HCT116 (cell line): ENCODE data around the gene CNTN4.

Experiments used
- EZH2 ChIP-seq: fragments of 200-600 bp; sonication (generic); IDR thresholded peaks from 2 replicates; pipeline ENCODE4 v1.6.1; 2017; ENCODE audit warnings: antibody characterized with exemption, mixed run types
- EZH2phosphoT487 ChIP-seq: fragments of 200-600 bp; IDR thresholded peaks from 2 replicates; pipeline ENCODE4 v1.6.1; 2018; ENCODE audit warnings: antibody characterized with exemption, borderline replicate concordance
- FOSL1 ChIP-seq: IDR thresholded peaks from 2 replicates; pipeline ENCODE4 v1.6.1; 2012; ENCODE audit warnings: low read depth
- POLR2A ChIP-seq: IDR thresholded peaks from 2 replicates; pipeline ENCODE4 v1.7.0; 2011; ENCODE audit warnings: borderline replicate concordance; ENCODE audit not compliant: insufficient read depth, insufficient read length; ENCODE audit errors: extremely low read depth
- POLR2AphosphoS5 ChIP-seq: IDR thresholded peaks from 2 replicates; pipeline ENCODE4 v1.6.1; 2011; ENCODE audit warnings: mild to moderate bottlenecking, low read depth, low read length, moderate library complexity
- SP1 ChIP-seq: IDR thresholded peaks from 2 replicates; pipeline ENCODE4 v1.6.1; 2012; ENCODE audit warnings: low read depth
- SRF ChIP-seq: IDR thresholded peaks from 2 replicates; pipeline ENCODE4 v1.6.1; 2012; ENCODE audit warnings: low read depth
- TCF7L2 ChIP-seq: IDR thresholded peaks from 2 replicates; pipeline ENCODE4 v1.7.0; 2011; ENCODE audit warnings: borderline replicate concordance, inconsistent platforms; ENCODE audit not compliant: insufficient read depth, insufficient read length; ENCODE audit errors: extremely low read depth
- YY1 ChIP-seq: IDR thresholded peaks from 2 replicates; pipeline ENCODE4 v1.6.1; 2011; ENCODE audit warnings: low read length, low read depth, moderate library complexity, mild to moderate bottlenecking; ENCODE audit not compliant: insufficient replicate concordance; ENCODE audit errors: extremely low read depth
- ZFX ChIP-seq: fragments of 450-650 bp; IDR thresholded peaks from 2 replicates; pipeline ENCODE4 v1.6.1; 2017
- TF ChIP-seq, protein P1 (sequence below), 3 experiments: fragments of 200-600 bp in 1 of 3; sonication (generic) in 1 of 3; IDR thresholded peaks in 2 of 3; conservative IDR thresholded peaks in 1 of 3; 2 replicates each; pipeline ENCODE4 v1.5.1; 2012 to 2017; ENCODE audit warnings: low read depth in 2 of 3, low read length in 2 of 3, antibody characterized with exemption in 1 of 3, borderline replicate concordance in 1 of 3, control low read depth in 1 of 3, mild to moderate bottlenecking in 1 of 3, mixed read lengths in 1 of 3, mixed run types in 1 of 3, moderate library complexity in 1 of 3; ENCODE audit not compliant: insufficient read depth in 1 of 3
- TF ChIP-seq, protein P2 (sequence below): IDR thresholded peaks from 2 replicates; pipeline ENCODE4 v1.6.1; 2012
- TF ChIP-seq, protein P3 (sequence below): IDR thresholded peaks from 2 replicates; pipeline ENCODE4 v1.6.1; 2011; ENCODE audit warnings: mild to moderate bottlenecking, low read length, moderate library complexity; ENCODE audit not compliant: insufficient replicate concordance; ENCODE audit errors: extremely low read depth

DNA sequence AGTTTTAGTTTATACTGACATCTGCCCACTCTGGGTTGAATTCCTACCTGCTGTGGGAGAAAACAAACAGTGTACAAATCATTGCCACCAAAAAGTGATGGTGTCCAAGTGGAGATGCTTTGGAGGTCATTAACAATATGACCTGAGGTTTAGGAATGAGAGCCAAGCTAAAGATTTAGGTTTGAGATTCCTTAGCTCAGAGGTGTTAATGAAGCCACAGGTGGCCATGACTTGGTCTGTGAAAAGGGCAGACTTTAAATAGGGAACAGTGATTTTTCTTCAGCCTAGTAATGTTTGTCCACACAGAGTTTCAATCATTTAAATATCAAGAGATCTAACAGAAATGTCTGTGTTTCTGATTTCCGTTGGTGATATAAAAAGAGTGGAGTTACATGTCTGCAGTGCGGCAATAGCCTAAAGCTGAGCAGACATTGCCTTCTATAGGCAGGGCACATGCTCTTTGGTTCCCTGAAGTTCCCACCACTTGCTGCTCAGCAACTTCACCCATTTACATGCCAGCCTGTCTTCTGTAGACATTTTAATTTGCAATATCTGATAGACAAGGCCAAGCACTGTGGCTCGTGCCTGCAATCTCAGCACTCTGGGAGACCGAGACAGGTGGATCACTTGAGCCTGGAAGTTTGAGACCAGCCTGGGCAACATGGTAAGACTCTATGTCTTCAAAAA, 588.3 kb downstream of the CNTN4 start:
- TF ChIP-seq, protein P1, sequence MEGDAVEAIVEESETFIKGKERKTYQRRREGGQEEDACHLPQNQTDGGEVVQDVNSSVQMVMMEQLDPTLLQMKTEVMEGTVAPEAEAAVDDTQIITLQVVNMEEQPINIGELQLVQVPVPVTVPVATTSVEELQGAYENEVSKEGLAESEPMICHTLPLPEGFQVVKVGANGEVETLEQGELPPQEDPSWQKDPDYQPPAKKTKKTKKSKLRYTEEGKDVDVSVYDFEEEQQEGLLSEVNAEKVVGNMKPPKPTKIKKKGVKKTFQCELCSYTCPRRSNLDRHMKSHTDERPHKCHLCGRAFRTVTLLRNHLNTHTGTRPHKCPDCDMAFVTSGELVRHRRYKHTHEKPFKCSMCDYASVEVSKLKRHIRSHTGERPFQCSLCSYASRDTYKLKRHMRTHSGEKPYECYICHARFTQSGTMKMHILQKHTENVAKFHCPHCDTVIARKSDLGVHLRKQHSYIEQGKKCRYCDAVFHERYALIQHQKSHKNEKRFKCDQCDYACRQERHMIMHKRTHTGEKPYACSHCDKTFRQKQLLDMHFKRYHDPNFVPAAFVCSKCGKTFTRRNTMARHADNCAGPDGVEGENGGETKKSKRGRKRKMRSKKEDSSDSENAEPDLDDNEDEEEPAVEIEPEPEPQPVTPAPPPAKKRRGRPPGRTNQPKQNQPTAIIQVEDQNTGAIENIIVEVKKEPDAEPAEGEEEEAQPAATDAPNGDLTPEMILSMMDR (IDR thresholded peaks at IDR 0.05 in 2 of 3, conservative IDR thresholded peaks at IDR 0.05 in 1 of 3; ENCODE audit: borderline replicate concordance in 1 of 3, insufficient read depth in 1 of 3, low read depth in 2 of 3, low read length in 2 of 3): no peak
- TF ChIP-seq ZFX (no peak), POLR2A (no peak), SRF (no peak), EZH2 (no peak), POLR2AphosphoS5 (no peak), FOSL1 (no peak), SP1 (no peak), YY1 (no peak), EZH2phosphoT487 (no peak), TCF7L2 (no peak)
- TF ChIP-seq, protein P2, sequence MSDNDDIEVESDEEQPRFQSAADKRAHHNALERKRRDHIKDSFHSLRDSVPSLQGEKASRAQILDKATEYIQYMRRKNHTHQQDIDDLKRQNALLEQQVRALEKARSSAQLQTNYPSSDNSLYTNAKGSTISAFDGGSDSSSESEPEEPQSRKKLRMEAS: no peak
- TF ChIP-seq, protein P3, sequence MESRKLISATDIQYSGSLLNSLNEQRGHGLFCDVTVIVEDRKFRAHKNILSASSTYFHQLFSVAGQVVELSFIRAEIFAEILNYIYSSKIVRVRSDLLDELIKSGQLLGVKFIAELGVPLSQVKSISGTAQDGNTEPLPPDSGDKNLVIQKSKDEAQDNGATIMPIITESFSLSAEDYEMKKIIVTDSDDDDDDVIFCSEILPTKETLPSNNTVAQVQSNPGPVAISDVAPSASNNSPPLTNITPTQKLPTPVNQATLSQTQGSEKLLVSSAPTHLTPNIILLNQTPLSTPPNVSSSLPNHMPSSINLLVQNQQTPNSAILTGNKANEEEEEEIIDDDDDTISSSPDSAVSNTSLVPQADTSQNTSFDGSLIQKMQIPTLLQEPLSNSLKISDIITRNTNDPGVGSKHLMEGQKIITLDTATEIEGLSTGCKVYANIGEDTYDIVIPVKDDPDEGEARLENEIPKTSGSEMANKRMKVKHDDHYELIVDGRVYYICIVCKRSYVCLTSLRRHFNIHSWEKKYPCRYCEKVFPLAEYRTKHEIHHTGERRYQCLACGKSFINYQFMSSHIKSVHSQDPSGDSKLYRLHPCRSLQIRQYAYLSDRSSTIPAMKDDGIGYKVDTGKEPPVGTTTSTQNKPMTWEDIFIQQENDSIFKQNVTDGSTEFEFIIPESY: no peak
